Eye (tissue), 1 donor: ENCODE data around the gene SH3GL1.

Experiments
- DNase-seq: peaks from one replicate; pipeline ENCODE4 v3.0.0-alpha.2; 2015

Gene SH3GL1

GRCh38 chr19:4400135-4400936 is at the start of gene SH3GL1:
SH3GL1 (minus strand) TSS chr19:4400547; CDS start chr19:4400368, 179 bp downstream.
- peak; percentile 97 for DNase-seq

DNA sequence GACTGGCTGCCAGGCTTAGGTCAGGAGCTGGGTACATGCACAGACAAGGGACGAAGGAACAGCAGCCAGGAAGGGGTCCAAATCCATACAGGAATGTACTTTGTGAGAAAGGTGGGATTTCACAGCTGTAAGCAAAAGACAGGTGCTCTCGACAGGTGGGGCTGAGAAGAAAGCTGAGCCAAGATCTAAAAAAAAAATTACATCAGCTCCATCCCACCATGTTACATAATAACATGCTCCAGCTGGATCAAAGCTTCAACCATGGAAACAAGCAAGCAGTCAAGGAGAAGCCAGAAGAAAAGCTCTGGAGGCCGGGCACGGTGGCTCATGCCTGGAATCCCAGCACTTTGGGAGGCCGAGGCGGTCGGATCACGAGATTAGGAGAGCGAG is 49.3 kb upstream of the SH3GL1 start:
- no peak for DNase-seq

DNA sequence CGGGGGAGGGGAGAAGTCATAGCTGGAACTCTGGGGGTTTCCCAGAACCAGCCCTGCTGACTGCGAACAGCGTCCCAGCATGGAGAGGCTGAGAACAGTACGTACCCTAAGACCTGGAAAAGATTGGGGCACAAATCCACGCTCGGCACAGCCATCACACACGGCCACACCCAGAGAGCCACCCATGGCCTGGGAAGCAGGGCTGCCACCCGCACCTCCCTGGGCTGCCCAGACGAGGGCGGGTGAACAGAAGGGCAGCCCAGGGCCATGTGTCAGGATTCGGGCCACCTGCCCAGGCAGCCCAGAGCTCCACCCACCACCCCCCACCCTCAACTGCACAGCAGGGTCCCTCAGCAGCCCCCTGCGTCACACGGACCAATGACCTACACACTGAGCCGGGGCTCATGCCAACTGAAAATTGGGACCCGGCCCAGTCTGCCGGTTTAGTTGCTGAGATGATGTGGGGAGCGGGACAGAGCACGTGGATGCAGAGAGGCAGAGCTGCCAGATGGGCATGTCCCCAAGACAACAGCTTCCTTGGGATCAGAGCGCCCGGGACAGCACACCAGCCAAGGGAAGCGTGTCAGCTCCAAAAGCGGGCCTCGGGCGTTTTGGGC is 48.8 kb upstream of the SH3GL1 start:
- no peak for DNase-seq

- no peak for DNase-seq
These were observed 48.0 kb upstream of the SH3GL1 start for GRCh38 chr19:4448147-4448985.

DNA sequence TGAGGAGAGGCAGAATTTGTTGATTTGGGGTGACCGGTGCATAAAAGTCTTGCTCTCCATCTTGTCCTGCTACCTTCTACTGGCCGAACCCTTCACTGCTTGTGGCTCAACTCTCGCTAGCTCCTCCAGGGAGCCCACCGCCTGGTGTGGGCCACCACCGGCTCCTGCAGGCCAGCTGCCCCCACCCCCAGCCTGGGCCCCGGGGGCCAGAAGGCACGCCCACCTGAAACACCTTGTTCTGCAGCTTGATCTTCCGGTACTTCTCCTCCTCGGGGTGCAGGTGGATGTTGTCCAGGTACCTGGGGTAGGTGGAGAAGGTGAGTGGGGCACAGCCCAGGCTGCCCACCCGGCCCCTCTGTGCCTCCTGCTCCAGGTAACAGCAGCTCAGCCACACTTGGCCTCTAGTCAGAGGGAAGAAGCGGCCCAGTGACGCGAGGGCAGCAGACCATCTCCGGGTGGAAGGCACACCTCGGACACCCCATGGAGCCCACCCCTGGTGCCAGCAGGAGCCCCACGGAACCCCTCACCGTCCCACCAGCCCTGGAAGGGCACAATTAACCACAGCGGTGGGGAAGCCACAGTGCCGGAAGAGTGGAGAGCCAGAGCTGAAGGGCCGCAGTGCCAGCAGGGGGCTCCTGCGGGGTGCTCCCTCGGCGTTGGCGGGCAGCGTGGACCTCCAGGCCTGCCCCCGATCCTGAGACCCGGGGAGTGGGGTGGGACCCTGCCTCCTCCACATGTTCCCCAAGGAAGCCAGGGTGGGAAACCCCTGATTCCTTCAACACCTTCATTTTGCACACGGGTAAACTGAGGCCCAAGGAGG is 47.2 kb upstream of the SH3GL1 start:
- DNase-seq = no peak

- no peak for DNase-seq
These were observed 46.4 kb upstream of the SH3GL1 start for GRCh38 chr19:4446704-4447200.

GRCh38 chr19:4445963-4446703 is 45.8 kb upstream of the SH3GL1 start:
- DNase-seq = no peak

DNA sequence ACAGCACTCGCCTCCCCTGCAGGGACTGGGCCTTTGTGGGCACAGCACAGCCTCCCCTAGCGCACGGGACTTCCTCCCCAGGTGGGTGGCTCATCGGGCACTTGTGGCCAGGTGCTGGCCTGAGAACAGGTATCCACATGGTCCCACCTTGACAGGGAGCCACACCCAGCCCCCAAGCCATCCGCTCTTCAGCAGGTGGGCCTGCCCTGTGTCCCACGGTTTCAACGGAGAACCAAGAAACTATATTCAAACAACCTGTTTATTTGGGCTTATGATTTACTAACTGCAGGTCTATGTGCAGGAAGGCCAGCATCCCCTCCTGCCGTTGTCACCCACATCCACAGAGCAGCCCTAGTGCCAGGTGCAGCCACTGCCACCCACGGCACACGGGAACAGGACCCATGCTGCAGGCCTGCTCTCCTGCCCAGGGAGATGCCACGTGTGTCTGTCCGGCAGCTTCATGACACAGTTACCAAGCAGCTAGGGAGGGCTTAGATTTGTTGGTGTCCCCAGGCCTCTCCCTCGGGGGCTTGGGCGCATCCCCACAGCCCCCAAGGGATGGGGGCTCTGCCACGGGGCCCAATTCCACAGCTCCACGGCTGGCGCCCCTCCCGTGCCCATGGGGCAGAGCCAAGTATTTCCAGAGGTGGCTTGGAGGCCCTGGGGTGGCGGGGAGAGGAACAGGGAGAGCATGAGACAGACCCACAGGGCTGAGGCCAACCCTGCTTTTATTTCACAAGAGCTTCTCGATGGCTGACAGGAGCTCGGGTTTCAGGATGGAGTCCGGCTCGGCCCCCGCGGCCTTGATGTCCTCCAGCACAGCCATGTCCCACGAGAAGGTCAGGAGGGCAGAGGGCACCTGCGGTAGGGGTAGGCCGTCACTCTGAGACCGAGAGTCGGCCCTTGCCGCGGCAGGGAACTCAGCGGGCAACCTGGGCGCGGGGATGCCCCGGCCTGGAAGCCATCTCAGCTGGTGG is 44.7 kb upstream of the SH3GL1 start:
- DNase-seq = no peak

- DNase-seq = no peak
These were observed 43.8 kb upstream of the SH3GL1 start for GRCh38 chr19:4443966-4444764.

GRCh38 chr19:4443188-4443587 is 42.8 kb upstream of the SH3GL1 start:
- no peak for DNase-seq

DNA sequence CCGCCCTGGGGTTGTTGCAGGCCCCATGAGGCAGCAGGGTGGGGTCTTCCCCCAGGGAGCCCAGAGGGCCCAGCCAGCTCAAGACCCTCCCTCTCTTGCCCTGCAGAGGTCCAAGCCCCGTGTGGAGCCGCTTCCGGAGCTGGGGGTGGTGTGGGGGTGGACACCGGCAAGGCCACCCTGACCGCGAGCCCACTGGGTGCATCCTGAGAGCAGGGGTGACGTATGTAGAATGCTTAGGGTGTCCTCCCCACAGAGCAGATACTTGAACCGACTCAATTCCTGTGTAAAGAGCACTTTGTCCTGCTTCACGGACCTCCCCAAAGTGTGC is 42.4 kb upstream of the SH3GL1 start:
- no peak for DNase-seq

- no peak for DNase-seq
These were observed 41.9 kb upstream of the SH3GL1 start for GRCh38 chr19:4441994-4442818.

DNA sequence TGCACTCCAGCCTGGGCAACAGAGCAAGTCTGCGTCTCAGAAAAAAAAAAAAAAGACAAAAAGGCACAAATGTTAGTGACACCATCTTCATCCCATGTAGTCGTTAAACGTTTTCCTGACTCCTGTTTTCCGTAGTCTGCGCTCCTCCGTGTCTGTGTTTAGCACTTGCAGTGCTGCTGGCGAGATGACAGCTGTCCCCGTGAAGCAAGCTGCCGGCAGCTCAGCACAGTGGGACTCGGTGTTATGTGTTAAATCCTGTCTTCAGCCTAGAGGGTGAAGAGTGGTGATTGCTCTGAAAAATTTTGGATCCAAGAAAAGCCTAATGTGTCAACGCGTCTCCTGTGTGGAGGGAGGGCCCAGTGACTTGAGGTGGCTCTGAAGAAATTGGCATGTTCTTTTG is 38.9 kb upstream of the SH3GL1 start:
- no peak for DNase-seq

DNA sequence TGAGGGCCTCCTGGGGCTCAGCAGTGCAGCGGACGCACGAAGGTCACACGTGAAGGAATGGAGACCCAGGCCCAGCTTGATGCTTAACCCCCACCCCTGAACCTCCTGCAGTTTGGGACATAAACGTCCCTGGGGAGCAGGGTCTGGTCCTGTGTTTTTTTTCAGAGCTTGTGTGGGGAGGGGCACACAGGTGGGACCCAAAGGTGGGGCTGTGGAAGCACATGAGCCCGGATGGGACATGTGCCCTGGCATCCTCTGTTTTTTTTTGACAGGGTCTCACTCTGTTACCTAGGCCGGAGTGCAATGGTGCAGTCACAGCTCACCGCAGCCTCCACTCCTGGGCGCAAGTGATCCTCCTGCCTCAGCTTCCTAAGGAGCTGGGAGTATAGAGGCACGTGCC is 36.8 kb upstream of the SH3GL1 start:
- no peak for DNase-seq

- no peak for DNase-seq
These were observed 35.9 kb upstream of the SH3GL1 start for GRCh38 chr19:4436231-4436630.

DNA sequence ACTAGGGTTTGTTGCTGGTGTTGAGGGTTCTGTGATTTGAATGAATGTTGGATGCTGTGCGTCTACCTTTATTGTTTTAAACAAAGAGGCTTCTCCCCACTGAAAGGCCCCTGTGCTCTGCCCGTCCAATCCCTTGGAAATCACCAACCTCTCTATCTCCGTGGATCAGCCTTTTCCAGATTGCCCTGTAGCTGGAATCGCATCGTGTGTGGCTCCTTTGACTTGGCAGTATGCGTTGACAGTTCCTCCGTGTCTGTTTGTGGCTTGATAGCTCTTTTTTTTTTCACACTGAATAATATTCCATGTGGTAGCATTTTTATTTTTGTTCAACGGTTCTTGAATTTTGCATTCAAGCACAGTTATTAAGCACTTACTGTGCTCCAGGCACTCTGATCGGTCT is 34.0 kb upstream of the SH3GL1 start:
- no peak for DNase-seq

GRCh38 chr19:4432918-4433506 is 32.7 kb upstream of the SH3GL1 start:
- DNase-seq = no peak
